ENCODE data around the gene ARHGAP11A. TPM values are rescaled to one million over a fixed set of nuclear protein-coding genes. Genes with fewer than 3 reads are reported as not detected.

ARHGAP11A gene, protein sequence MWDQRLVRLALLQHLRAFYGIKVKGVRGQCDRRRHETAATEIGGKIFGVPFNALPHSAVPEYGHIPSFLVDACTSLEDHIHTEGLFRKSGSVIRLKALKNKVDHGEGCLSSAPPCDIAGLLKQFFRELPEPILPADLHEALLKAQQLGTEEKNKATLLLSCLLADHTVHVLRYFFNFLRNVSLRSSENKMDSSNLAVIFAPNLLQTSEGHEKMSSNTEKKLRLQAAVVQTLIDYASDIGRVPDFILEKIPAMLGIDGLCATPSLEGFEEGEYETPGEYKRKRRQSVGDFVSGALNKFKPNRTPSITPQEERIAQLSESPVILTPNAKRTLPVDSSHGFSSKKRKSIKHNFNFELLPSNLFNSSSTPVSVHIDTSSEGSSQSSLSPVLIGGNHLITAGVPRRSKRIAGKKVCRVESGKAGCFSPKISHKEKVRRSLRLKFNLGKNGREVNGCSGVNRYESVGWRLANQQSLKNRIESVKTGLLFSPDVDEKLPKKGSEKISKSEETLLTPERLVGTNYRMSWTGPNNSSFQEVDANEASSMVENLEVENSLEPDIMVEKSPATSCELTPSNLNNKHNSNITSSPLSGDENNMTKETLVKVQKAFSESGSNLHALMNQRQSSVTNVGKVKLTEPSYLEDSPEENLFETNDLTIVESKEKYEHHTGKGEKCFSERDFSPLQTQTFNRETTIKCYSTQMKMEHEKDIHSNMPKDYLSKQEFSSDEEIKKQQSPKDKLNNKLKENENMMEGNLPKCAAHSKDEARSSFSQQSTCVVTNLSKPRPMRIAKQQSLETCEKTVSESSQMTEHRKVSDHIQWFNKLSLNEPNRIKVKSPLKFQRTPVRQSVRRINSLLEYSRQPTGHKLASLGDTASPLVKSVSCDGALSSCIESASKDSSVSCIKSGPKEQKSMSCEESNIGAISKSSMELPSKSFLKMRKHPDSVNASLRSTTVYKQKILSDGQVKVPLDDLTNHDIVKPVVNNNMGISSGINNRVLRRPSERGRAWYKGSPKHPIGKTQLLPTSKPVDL
- 14.1 TPM for total RNA-seq

DNA sequence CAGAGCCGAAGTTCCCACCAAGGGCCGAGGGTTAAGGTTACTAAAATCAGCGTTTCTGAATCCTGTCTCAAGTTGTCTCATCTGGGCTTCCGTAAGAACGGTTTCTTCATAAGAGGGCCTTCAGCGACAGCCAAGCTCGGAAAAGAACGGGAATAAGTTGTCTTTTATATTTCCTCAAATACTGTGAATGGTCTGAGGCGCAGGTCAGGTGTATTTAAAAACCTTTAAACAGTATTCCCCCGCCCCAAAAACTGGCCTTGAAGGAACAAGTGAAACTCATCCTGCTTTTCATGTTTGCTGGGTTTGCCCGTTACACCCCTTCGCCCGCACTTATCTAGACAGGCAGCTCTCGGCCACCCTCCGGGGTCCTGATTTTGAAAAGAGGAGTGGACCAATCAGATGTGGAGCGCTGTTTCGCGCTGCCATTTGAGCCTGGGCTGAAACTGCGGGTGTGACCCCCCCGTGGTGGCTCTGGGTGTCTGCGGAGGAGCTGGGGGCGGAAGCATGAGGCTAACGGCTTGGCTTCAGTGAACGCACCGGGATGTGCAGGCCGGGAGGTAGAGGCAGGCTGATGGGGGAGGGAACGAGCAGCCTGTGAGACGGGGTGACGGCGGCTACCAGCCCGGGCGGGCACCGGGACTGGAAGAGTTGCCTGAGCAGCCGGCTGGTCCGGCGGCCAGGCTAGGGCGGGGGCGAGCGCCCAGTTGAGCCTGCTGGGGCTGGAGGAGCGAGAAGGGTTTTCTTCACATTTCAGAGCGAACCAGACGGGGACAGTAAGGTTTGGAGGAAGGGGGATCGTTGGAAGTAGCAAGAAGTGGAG is at the start of gene ARHGAP11A:
Gene ARHGAP11A, plus strand, starts transcription at position 454 of the 820 bp plus-strand sequence. CDS start 708 bp downstream, outside the sequence.

DNA sequence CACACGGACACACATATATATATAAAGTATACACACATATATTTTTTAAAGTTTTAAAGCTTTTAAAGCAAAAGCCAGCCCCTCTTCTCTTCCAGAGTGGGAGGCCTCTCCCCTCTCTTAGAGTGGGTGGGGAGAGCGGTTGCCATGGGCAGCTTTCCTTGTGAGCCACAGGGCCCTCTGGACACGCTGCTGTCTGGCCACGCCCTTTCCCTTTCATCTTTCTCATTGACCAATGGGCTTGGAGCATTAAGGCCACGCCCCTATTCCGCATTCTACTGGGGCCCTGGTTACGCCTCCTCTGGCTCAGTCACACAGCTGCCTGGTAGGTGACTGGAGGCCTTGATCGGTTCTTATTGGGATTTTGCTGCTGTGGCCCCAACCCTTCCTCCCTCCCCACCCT is 22.2 kb upstream of the ARHGAP11A start, which contains the start of gene GOLGA8N:
Gene GOLGA8N, plus strand, starts transcription at position 306 of the 400 bp plus-strand sequence.

DNA sequence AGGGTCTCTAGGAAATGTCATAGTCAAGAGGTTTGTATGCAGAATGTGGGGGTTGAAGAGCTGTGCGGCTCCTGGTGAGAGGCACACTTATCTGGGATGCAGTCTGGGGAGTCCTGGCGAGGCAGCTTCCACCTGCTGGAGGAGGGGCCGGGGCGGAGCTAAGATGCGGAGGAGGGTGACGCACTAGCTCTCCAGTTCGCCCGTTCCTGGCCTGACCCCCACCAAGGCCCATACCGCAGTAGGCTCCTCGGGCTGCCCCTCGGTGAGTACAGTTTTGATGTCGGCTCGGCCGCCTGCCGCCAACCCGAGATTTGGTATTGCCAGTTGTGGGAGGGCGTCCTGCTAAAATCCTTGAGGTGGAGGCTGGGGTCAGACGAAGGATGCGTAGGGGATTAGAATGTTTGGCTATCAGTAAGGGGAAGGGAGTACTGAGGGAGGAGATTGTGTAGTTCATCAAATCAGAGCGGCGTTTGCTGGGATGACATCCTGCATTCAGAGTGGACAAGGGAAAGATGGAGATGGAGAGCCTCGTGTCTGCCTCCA is 26.3 kb downstream of the ARHGAP11A start, which contains the start of gene SCG5:
Gene SCG5, plus strand, starts transcription at position 194 of the 543 bp plus-strand sequence. CDS start 1,883 bp downstream, outside the sequence.

Small RNA genes lying within 50 kb of the gene (small RNA-seq; reads per million reads assigned to genes)
- not detected for gene RN7SL286P

Other genes starting within 250 kb of the ARHGAP11A start
- gene GOLGA8K, start 212.2 kb upstream of the ARHGAP11A start, total RNA-seq = 1.2 TPM
- 0.46 TPM for gene GOLGA8O, start 159.9 kb upstream of the ARHGAP11A start, total RNA-seq
- gene GOLGA8N, start 22.0 kb upstream of the ARHGAP11A start, total RNA-seq = 4.6 TPM
- 157 TPM for gene SCG5, start 26.2 kb downstream of the ARHGAP11A start, total RNA-seq
- under 0.01 TPM for gene GREM1, start 102.5 kb downstream of the ARHGAP11A start, total RNA-seq

Measured in diencephalon (tissue), 1 donor.